Measurements from ENCODE around the gene BHLHA15. TPM values are rescaled to one million over a fixed set of nuclear protein-coding genes. Genes with fewer than 3 reads are reported as not detected.

BHLHA15 gene
- total RNA-seq, 1 donor from 2014 or later, result not detected

GRCh38 chr7:98221611-98222532 is 10.6 kb downstream of the BHLHA15 start:
- DNase-seq (ENCODE audit: extremely low spot score in 2 of 2), result no peak
- Histone ChIP-seq H3K36me3 (peaks cover 0 to 20% of the 10 kb centered on the region in 2 donors), H3K4me3 (no peak overlapping the region), H3K9me3 (no peaks in the 10 kb centered on the region), H3K27ac (no peak overlapping the region), H3K4me1 (no peaks in the 10 kb centered on the region), H3K27me3 (no peaks in the 10 kb centered on the region)
- TF ChIP-seq, protein P1, sequence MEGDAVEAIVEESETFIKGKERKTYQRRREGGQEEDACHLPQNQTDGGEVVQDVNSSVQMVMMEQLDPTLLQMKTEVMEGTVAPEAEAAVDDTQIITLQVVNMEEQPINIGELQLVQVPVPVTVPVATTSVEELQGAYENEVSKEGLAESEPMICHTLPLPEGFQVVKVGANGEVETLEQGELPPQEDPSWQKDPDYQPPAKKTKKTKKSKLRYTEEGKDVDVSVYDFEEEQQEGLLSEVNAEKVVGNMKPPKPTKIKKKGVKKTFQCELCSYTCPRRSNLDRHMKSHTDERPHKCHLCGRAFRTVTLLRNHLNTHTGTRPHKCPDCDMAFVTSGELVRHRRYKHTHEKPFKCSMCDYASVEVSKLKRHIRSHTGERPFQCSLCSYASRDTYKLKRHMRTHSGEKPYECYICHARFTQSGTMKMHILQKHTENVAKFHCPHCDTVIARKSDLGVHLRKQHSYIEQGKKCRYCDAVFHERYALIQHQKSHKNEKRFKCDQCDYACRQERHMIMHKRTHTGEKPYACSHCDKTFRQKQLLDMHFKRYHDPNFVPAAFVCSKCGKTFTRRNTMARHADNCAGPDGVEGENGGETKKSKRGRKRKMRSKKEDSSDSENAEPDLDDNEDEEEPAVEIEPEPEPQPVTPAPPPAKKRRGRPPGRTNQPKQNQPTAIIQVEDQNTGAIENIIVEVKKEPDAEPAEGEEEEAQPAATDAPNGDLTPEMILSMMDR (IDR thresholded peaks at IDR 0.05), result no peak
- TF ChIP-seq POLR2AphosphoS5 (IDR thresholded peaks at IDR 0.05; ENCODE audit: insufficient read depth in 1 of 2, low read depth in 1 of 2) (no peak), POLR2A (IDR thresholded peaks at IDR 0.05) (no peak)
- intact Hi-C loops (cut with DNase I), result no loop called here

- TF ChIP-seq POLR2A (IDR thresholded peaks at IDR 0.05), result no peak
- TF ChIP-seq POLR2AphosphoS5 (IDR thresholded peaks at IDR 0.05; ENCODE audit: insufficient read depth in 1 of 2, low read depth in 1 of 2), result no peak
- TF ChIP-seq, protein P1 (IDR thresholded peaks at IDR 0.05), result no peak
- H3K9me3 ChIP-seq, result no peaks in the 10 kb centered on the region
- H3K36me3 ChIP-seq, result peaks cover 0 to 20% of the 10 kb centered on the region in 2 donors
- intact Hi-C loops (cut with DNase I), result no loop called here
- no peaks in the 10 kb centered on the region for H3K27me3 ChIP-seq
- no peaks in the 10 kb centered on the region for H3K4me1 ChIP-seq
- DNase-seq (ENCODE audit: extremely low spot score in 2 of 2), result no peak
- H3K27ac ChIP-seq, result no peak overlapping the region
- H3K4me3 ChIP-seq, result no peak overlapping the region
These were observed 11.4 kb downstream of the BHLHA15 start for GRCh38 chr7:98222533-98223195.

GRCh38 chr7:98223351-98223897 is 12.2 kb downstream of the BHLHA15 start:
- H3K36me3 ChIP-seq, result peaks cover 0 to 20% of the 10 kb centered on the region in 2 donors

DNA sequence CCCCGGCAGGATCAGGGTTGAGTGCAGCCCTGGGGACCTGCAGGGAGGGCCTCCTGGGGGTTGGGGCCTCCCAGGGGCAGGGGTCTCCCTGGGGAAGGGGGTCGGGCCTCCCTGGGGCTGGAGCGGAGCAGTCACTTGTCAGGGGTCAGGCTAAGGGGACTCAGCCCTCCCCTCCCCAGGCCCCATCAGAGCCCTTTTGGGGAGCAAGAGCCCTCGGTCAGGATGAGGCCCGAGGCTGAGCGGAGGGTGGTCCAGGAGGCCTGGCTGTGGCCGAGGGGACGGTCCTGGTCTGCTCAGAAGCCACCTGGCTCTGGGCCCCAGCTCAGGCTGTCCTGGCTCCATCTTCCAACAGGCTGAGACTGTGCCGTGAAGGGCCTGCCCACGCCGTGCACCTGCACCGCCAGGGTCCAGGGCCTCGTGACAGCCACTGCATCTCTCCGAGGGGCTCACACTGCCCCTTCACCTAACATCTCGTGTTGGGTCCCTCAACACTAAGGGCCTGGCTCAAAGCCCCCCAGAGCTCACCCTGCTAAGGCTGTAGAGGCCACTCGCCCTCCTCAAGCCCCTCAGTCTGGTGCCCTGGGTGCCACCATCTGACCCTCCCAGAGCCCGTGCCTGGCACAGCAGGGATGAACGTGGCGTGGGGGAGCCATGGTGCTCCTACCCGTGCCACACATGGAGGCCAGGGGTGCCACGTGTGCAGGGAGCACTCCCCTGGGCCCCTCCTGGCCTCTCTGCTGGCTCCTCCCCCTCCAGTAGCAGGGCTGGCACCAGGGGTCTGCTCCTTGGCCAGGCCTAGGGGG is 12.9 kb downstream of the BHLHA15 start:
- DNase-seq (ENCODE audit: extremely low spot score in 2 of 2), result no peak
- intact Hi-C loops (cut with DNase I), result no loop called here
- Histone ChIP-seq H3K27me3 (no peaks in the 10 kb centered on the region), H3K36me3 (peaks cover 0 to 20% of the 10 kb centered on the region in 2 donors), H3K4me3 (no peak overlapping the region), H3K27ac (no peak overlapping the region), H3K4me1 (no peaks in the 10 kb centered on the region), H3K9me3 (no peaks in the 10 kb centered on the region)
- TF ChIP-seq, protein P1 (IDR thresholded peaks at IDR 0.05), result no peak
- TF ChIP-seq POLR2AphosphoS5 (IDR thresholded peaks at IDR 0.05; ENCODE audit: insufficient read depth in 1 of 2, low read depth in 1 of 2) (no peak), POLR2A (IDR thresholded peaks at IDR 0.05) (no peak)

More at GRCh38 chr7:98223351-98223897, 12.2 kb downstream of the BHLHA15 start:
- no peak for TF ChIP-seq POLR2A (IDR thresholded peaks at IDR 0.05)
- TF ChIP-seq POLR2AphosphoS5 (IDR thresholded peaks at IDR 0.05; ENCODE audit: insufficient read depth in 1 of 2, low read depth in 1 of 2), result no peak
- TF ChIP-seq, protein P1 (IDR thresholded peaks at IDR 0.05), result no peak
- Histone ChIP-seq H3K4me1 (no peaks in the 10 kb centered on the region), H3K9me3 (no peaks in the 10 kb centered on the region), H3K27me3 (no peaks in the 10 kb centered on the region), H3K4me3 (no peak overlapping the region), H3K27ac (no peak overlapping the region)
- DNase-seq (ENCODE audit: extremely low spot score in 2 of 2), result no peak
- intact Hi-C loops (cut with DNase I), result no loop called here

Measured in vagina (tissue), 2 donors.